A549 (cell line): ENCODE results near the gene PEX16. TPM values are rescaled to one million over a fixed set of nuclear protein-coding genes. Genes with fewer than 3 reads are reported as not detected.

Source experiments
- ATAC-seq, 2 experiments: fragments of 200-7000 bp in 1 of 2; fragments of >200 bp in 1 of 2; cut with Nextera tagmentation in 1 of 2; cut with Tn5 transposase in 1 of 2; 3 replicates each; pipeline versions ENCODE4 v1.8.0 to v1.9.1; 2018 to 2020; ENCODE audit warnings: mild to moderate bottlenecking in 1 of 2, moderate library complexity in 1 of 2
- CTCF ChIA-PET: fragments of 300-600 bp; sonication (Branson Sonifier 250); formaldehyde crosslinking; extraction: SDS; loops from one replicate; lab custom pipeline; 2021; ENCODE audit warnings: antibody characterized with exemption, inconsistent platforms; lab: Yijun Ruan, JAX
- POLR2A ChIA-PET: fragments of 350-600 bp; formaldehyde crosslinking; extraction: SDS; loops from one replicate; lab custom pipeline; 2021; ENCODE audit warnings: antibody characterized with exemption, inconsistent platforms; lab: Yijun Ruan, JAX
- DNase-seq, 2 experiments: peaks; one replicate each; pipeline versions ENCODE4 v3.0.0 to v3.0.0-alpha.2; 2011 to 2016; ENCODE audit warnings: low read depth in 1 of 2, low spot score in 1 of 2
- FAIRE-seq: peaks from 2 replicates; lab custom pipeline; 2011; peaks lifted over from hg19 to GRCh38; lab: Jason Lieb, UNC
- H3K27ac ChIP-seq, 2 experiments: fragments of >200 bp; sonication (Bioruptor Twin); formaldehyde crosslinking; 3 replicates each; pipeline ENCODE4 v1.5.1; 2016 to 2017
- H3K4me1 ChIP-seq: fragments of >200 bp; sonication (Bioruptor Twin); formaldehyde crosslinking; 3 replicates; pipeline ENCODE4 v1.6.1; 2016
- H3K4me2 ChIP-seq: fragments of >200 bp; sonication (Bioruptor Twin); formaldehyde crosslinking; 3 replicates; pipeline ENCODE4 v1.6.1; 2016
- H3K4me3 ChIP-seq: fragments of >200 bp; sonication (Bioruptor Twin); formaldehyde crosslinking; 3 replicates; pipeline ENCODE4 v1.5.1; 2016
- H3K9me3 ChIP-seq: fragments of >200 bp; sonication (Bioruptor Twin); formaldehyde crosslinking; 3 replicates; pipeline ENCODE4 v1.6.1; 2016
- CEBPB ChIP-seq, 2 experiments: fragments of >200 bp in 1 of 2; sonication (Bioruptor Twin) in 1 of 2; formaldehyde crosslinking in 1 of 2; IDR thresholded peaks; 2 replicates each; pipeline ENCODE4 v1.6.1; 2012 to 2016
- CHD4 ChIP-seq: fragments of 200-600 bp; sonication (generic); IDR thresholded peaks from 2 replicates; pipeline ENCODE4 v1.6.1; 2016; ENCODE audit warnings: antibody characterized with exemption, mild to moderate bottlenecking, borderline replicate concordance
- CTCF ChIP-seq: fragments of >200 bp; sonication (Bioruptor Twin); formaldehyde crosslinking; IDR thresholded peaks from 3 replicates; pipeline ENCODE4 v1.5.1; 2016
- E2F6 ChIP-seq: IDR thresholded peaks from 2 replicates; pipeline ENCODE4 v1.6.1; 2012; ENCODE audit warnings: low read depth, borderline replicate concordance
- EHF ChIP-seq: fragments of 250-450 bp; sonication (Bioruptor Pico); IDR thresholded peaks from 2 replicates; pipeline ENCODE4 v1.5.0; 2020; ENCODE audit warnings: mild to moderate bottlenecking
- ESRRA ChIP-seq: fragments of 150-350 bp; IDR thresholded peaks from 2 replicates; pipeline ENCODE4 v1.6.1; 2014; ENCODE audit warnings: mild to moderate bottlenecking, low read length, borderline replicate concordance
- FOSL2 ChIP-seq, 2 experiments: fragments of 450-650 bp in 1 of 2; fragments of >200 bp in 1 of 2; sonication (Bioruptor Twin) in 1 of 2; formaldehyde crosslinking; IDR thresholded peaks; 2 replicates each; pipeline versions ENCODE4 v1.5.0 to v1.6.1; 2016 to 2020; ENCODE audit warnings: mild to moderate bottlenecking in 1 of 2, moderate library complexity in 1 of 2
- FOXS1 ChIP-seq: fragments of 250-450 bp; sonication (Bioruptor Pico); IDR thresholded peaks from 2 replicates; pipeline ENCODE4 v1.5.0; 2020; ENCODE audit warnings: mild to moderate bottlenecking, moderate library complexity
- HEYL ChIP-seq: fragments of 250-450 bp; sonication (Bioruptor Pico); IDR thresholded peaks from 2 replicates; pipeline ENCODE4 v1.8.0; 2021; ENCODE audit warnings: mild to moderate bottlenecking, moderate library complexity
- HOXB13 ChIP-seq: fragments of 250-450 bp; sonication (Bioruptor Pico); IDR thresholded peaks from 2 replicates; pipeline ENCODE4 v1.5.0; 2020; ENCODE audit warnings: low read depth, mild to moderate bottlenecking, moderate library complexity
- KDM1A ChIP-seq: fragments of 200-600 bp; sonication (generic); IDR thresholded peaks from 2 replicates; pipeline ENCODE4 v1.6.1; 2016; ENCODE audit warnings: low read depth, mild to moderate bottlenecking
- KDM5A ChIP-seq: fragments of 200-600 bp; sonication (generic); IDR thresholded peaks from 2 replicates; pipeline ENCODE4 v1.6.1; 2016; ENCODE audit warnings: antibody characterized with exemption, mild to moderate bottlenecking
- MAZ ChIP-seq: fragments of 150-350 bp; IDR thresholded peaks from 2 replicates; pipeline ENCODE4 v1.6.1; 2014; ENCODE audit warnings: antibody characterized with exemption, low read depth, low read length, borderline replicate concordance
- PHF8 ChIP-seq: fragments of 200-600 bp; sonication (generic); IDR thresholded peaks from 2 replicates; pipeline ENCODE4 v1.6.1; 2016; ENCODE audit warnings: low read depth, mild to moderate bottlenecking, antibody characterized with exemption, moderate library complexity, borderline replicate concordance
- POLR2AphosphoS2 ChIP-seq: conservative IDR thresholded peaks from 2 replicates; pipeline ENCODE4 v1.6.1; 2012; ENCODE audit warnings: low read length, improper control_type of control experiment, inconsistent platforms
- RAD21 ChIP-seq, 2 experiments: fragments of >200 bp in 1 of 2; sonication (Bioruptor Twin) in 1 of 2; formaldehyde crosslinking in 1 of 2; IDR thresholded peaks in 1 of 2; conservative IDR thresholded peaks in 1 of 2; 2 replicates in 1 of 2; 3 replicates in 1 of 2; pipeline ENCODE4 v1.6.1; 2012 to 2018; ENCODE audit warnings: inconsistent platforms in 1 of 2
- RCOR1 ChIP-seq: fragments of 150-350 bp; IDR thresholded peaks from 2 replicates; pipeline ENCODE4 v1.6.1; 2014; ENCODE audit warnings: antibody characterized with exemption, low read length, low read depth
- RFX5 ChIP-seq: fragments of 450-650 bp; IDR thresholded peaks from 2 replicates; pipeline ENCODE4 v1.7.1; 2014; ENCODE audit warnings: antibody characterized with exemption, mild to moderate bottlenecking, moderate library complexity
- SREBF2 ChIP-seq: fragments of 450-650 bp; IDR thresholded peaks from 2 replicates; pipeline ENCODE4 v1.6.1; 2014; ENCODE audit warnings: mild to moderate bottlenecking, moderate library complexity
- TFCP2L1 ChIP-seq: fragments of 250-450 bp; sonication (Bioruptor Pico); IDR thresholded peaks from 2 replicates; pipeline ENCODE4 v1.5.0; 2021; ENCODE audit warnings: mild to moderate bottlenecking
- WGBS: methylation state at CpG from one replicate; pipeline ENCODE4 v1.1.6; 2017; ENCODE audit errors: missing lambda C conversion rate; 5-methylcytosine and 5-hydroxymethylcytosine counted together
- polyA plus RNA-seq, 4 experiments: library from polyadenylated mRNA; depleted of rRNA in 3 of 4; stranded (reverse); fragments of >200 nt; fragmentation: RNase III in 1 of 4; extraction: RNeasy Plus Mini Kit Qiagen cat#74134 plus additional on column Dnase treatment in 1 of 4; gene quantifications; 2 replicates in 3 of 4; 3 replicates in 1 of 4; pipeline ENCODE4 v1.2.3, GENCODE V29; 2011 to 2017
- TF ChIP-seq, protein P1 (sequence below): IDR thresholded peaks from 2 replicates; pipeline ENCODE4 v1.6.1; 2012
- TF ChIP-seq, protein P2 (sequence below): fragments of 450-650 bp; IDR thresholded peaks from 2 replicates; pipeline ENCODE4 v1.6.1; 2014; ENCODE audit warnings: antibody characterized with exemption

The PEX16 gene
- polyA plus RNA-seq, 2 of the 4 experiments (the other 2 are of a cell fraction): 18.2 to 20.2 TPM

GRCh38 chr11:45884596-45885185 is 33.0 kb downstream of the PEX16 start (continued):
- no peak for TF ChIP-seq FOSL2 (IDR thresholded peaks at IDR 0.05)
- TF ChIP-seq FOSL2 (CRISPR knock-in tag; IDR thresholded peaks at IDR 0.05): no peak
- no peak for TF ChIP-seq KDM1A

DNA sequence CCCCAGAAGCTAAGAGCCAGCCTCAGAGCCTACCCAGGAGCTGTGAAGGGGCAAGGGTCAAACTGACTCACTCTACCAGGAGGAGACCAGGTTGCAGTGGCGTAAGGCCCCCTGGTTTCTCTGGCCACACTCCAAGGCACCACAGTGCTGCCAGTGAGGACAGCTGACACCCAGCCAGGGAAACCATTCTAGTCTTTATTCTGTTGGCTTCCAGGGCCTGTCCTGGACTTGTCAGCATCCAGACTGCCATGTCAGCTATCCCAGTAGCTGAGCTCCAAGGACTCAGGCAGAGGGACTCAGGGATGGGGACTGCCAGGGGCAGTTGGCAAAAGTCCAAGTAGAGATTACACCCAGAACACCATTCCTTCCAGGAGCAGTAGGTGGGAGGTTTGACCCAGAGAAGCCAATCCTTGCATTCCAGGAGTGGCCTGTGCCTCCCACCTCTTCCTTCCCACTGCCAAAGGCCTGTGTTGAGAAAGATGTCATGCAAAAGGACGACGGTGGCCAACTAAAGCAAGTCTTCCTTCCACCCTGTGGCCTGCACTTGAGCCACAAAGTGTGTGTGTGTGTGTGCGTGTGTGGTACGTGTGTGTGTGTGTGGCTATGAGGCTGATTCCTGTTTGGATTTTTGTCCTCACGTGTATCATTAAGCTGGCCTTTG is 35.8 kb downstream of the PEX16 start:
- CTCF ChIA-PET: interaction anchor here (0.6 to 5.6 kb wide), 4 partner anchors 9 to 469 kb away, joined by 3 to 39 read pairs (median 6); no protein-coding TSS in a partner anchor
- FAIRE-seq: no peak
- ATAC-seq: no peak
- Histone ChIP-seq H3K4me1 (peaks cover 27% of the 10 kb centered on the region), H3K9me3 (no peaks in the 10 kb centered on the region), H3K4me2 (peak overlapping the region; percentile 30; the same call in 2 of the 3 replicates), H3K4me3 (no peak overlapping the region), H3K27ac (peak overlapping the region in 1 of 2 experiments; percentile 43; a peak in 3 of 6 replicates)
- POLR2A ChIA-PET: no interaction called here
- no peak for DNase-seq
- no peak for TF ChIP-seq PHF8
- no peak for TF ChIP-seq ESRRA
- no peak for TF ChIP-seq KDM5A
- TF ChIP-seq CTCF: no peak
- no peak for TF ChIP-seq CEBPB (IDR thresholded peaks at IDR 0.05)
- TF ChIP-seq RFX5: no peak
- no peak for TF ChIP-seq CHD4
- no peak for TF ChIP-seq HEYL (CRISPR knock-in tag)
- TF ChIP-seq, protein P1, sequence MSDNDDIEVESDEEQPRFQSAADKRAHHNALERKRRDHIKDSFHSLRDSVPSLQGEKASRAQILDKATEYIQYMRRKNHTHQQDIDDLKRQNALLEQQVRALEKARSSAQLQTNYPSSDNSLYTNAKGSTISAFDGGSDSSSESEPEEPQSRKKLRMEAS: no peak
- TF ChIP-seq FOXS1 (CRISPR knock-in tag): no peak
- TF ChIP-seq RCOR1: no peak
- 88% methylated on average over 6 of the region's 6 CpGs for WGBS

GRCh38 chr11:45880772-45881570 is 36.7 kb downstream of the PEX16 start:
- no peak overlapping the region for H3K4me3 ChIP-seq
- ATAC-seq (no peak), FAIRE-seq (no peak), DNase-seq (no peak)
- H3K4me1 ChIP-seq: peaks cover 27% of the 10 kb centered on the region
- 83% methylated on average over 15 of the region's 15 CpGs for WGBS
- ChIA-PET POLR2A (no interaction called here), CTCF (interaction anchor here (1.5 to 5.6 kb wide), 2 partner anchors 8 to 10 kb away, joined by 5 to 39 read pairs; no protein-coding TSS in a partner anchor)
- H3K4me2 ChIP-seq: peak overlapping the region; percentile 36
- H3K9me3 ChIP-seq: no peaks in the 10 kb centered on the region
- TF ChIP-seq SREBF2 (no peak), EHF (no peak), E2F6 (no peak), RAD21 (conservative IDR thresholded peaks at IDR 0.05 in 1 of 2, IDR thresholded peaks at IDR 0.05 in 1 of 2) (no peak), HOXB13 (CRISPR knock-in tag) (no peak), FOXS1 (CRISPR knock-in tag) (no peak), TFCP2L1 (CRISPR knock-in tag) (no peak), MAZ (no peak), KDM5A (no peak), POLR2AphosphoS2 (no peak), FOSL2 (IDR thresholded peaks at IDR 0.05) (no peak), FOSL2 (CRISPR knock-in tag; IDR thresholded peaks at IDR 0.05) (no peak)
- TF ChIP-seq, protein P2, sequence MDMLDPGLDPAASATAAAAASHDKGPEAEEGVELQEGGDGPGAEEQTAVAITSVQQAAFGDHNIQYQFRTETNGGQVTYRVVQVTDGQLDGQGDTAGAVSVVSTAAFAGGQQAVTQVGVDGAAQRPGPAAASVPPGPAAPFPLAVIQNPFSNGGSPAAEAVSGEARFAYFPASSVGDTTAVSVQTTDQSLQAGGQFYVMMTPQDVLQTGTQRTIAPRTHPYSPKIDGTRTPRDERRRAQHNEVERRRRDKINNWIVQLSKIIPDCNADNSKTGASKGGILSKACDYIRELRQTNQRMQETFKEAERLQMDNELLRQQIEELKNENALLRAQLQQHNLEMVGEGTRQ: no peak
- peak overlapping the region in 1 of 2 experiments; percentile 43; a peak in 3 of 6 replicates for H3K27ac ChIP-seq
